HCT116 (cell line): ENCODE measurements around the gene SLCO4A1. TPM values are rescaled to one million over a fixed set of nuclear protein-coding genes. Genes with fewer than 3 reads are reported as not detected.

ENCODE experiments used
- ATAC-seq: fragments of 200-7000 bp; cut with Tn5 transposase; 2 replicates; pipeline ENCODE4 v1.9.1; 2020; ENCODE audit warnings: mild to moderate bottlenecking, moderate library complexity
- BruUV-seq: library from RNA; stranded (reverse); fragments of 400-500 nt; replicated peaks from 2 replicates; lab custom pipeline; 2021; lab: Mats Ljungman, UMichigan
- CTCF ChIA-PET: fragments of 300-600 bp; sonication (Branson Sonifier 250); formaldehyde crosslinking; loops from one replicate; lab custom pipeline; 2021; ENCODE audit warnings: antibody characterized with exemption; lab: Charles Lee
- POLR2A ChIA-PET: fragments of 300-600, 350-600 bp; sonication (Branson Sonifier 250); formaldehyde crosslinking; loops from one replicate; lab custom pipeline; 2021; ENCODE audit warnings: antibody characterized with exemption; lab: Charles Lee
- RAD21 ChIA-PET, 2 experiments: fragments of 300-600 bp; sonication (Branson Sonifier 250); formaldehyde crosslinking; loops; one replicate each; lab custom pipeline; 2023; ENCODE audit warnings: low total read pairs in 2 of 2; ENCODE audit not compliant: uncharacterized antibody in 2 of 2, unreplicated experiment in 2 of 2, low non-redundant PET in 1 of 2; lab: Charles Lee
- DNase-seq: peaks from one replicate; pipeline ENCODE4 v3.0.0-alpha.2; 2010; ENCODE audit warnings: low read depth, low spot score
- H2AFZ ChIP-seq: fragments of 200-600 bp; shearing (Covaris generic), sonication (generic); 2 replicates; pipeline ENCODE4 v1.6.1; 2017; ENCODE audit warnings: low read depth, mixed run types, mixed read lengths, antibody characterized with exemption, low read length; ENCODE audit not compliant: poor library complexity, severe bottlenecking
- H3K27ac ChIP-seq: 2 replicates; pipeline ENCODE4 v1.5.1; 2012; ENCODE audit warnings: low read depth, low read length
- H3K27me3 ChIP-seq: fragments of 200-600 bp; sonication (generic); 2 replicates; pipeline ENCODE4 v1.6.1; 2016; ENCODE audit warnings: mixed run types, low read length, mixed read lengths; ENCODE audit not compliant: insufficient read depth
- H3K36me3 ChIP-seq, 2 experiments: fragments of 200-500 bp in 1 of 2; fragments of 200-600 bp in 1 of 2; sonication (Bioruptor generic) in 1 of 2; sonication (generic) in 1 of 2; 2 replicates each; pipeline versions ENCODE4 v1.5.1 to v1.6.1; 2014 to 2016; ENCODE audit warnings: low read length in 2 of 2, inconsistent platforms in 1 of 2, mixed read lengths in 1 of 2, mixed run types in 1 of 2; ENCODE audit not compliant: insufficient read depth in 2 of 2, control insufficient read depth in 1 of 2
- H3K4me1 ChIP-seq, 2 experiments: fragments of 200-600 bp in 1 of 2; sonication (generic) in 1 of 2; 2 replicates each; pipeline versions ENCODE4 v1.5.1 to v1.6.1; 2012 to 2017; ENCODE audit warnings: low read length in 2 of 2, inconsistent platforms in 1 of 2, mild to moderate bottlenecking in 1 of 2, mixed read lengths in 1 of 2, mixed run types in 1 of 2, moderate library complexity in 1 of 2; ENCODE audit not compliant: insufficient read depth in 2 of 2, control insufficient read depth in 1 of 2
- H3K4me2 ChIP-seq: fragments of 200-600 bp; sonication (generic); 2 replicates; pipeline ENCODE4 v1.6.1; 2017; ENCODE audit warnings: mixed run types, low read length, mixed read lengths
- H3K4me3 ChIP-seq, 2 experiments: fragments of 200-600 bp in 1 of 2; sonication (generic) in 1 of 2; replicated peaks in 1 of 2; 2 replicates each; pipeline ENCODE4 v1.5.1; 2011 to 2016; ENCODE audit warnings: low read length in 2 of 2, control low read depth in 1 of 2, low read depth in 1 of 2, mild to moderate bottlenecking in 1 of 2, mixed read lengths in 1 of 2, mixed run types in 1 of 2
- H3K79me2 ChIP-seq: fragments of 200-600 bp; sonication (generic); 2 replicates; pipeline ENCODE4 v1.6.1; 2017; ENCODE audit warnings: mild to moderate bottlenecking, mixed run types, low read length, moderate library complexity, mixed read lengths; ENCODE audit not compliant: insufficient read depth
- H3K9ac ChIP-seq: fragments of 200-600 bp; sonication (generic); 2 replicates; pipeline ENCODE4 v1.6.1; 2016; ENCODE audit warnings: low read length, mixed read lengths
- H3K9me2 ChIP-seq: fragments of 200-600 bp; sonication (generic), shearing (Covaris generic); 2 replicates; pipeline ENCODE4 v1.6.1; 2017; ENCODE audit warnings: mixed run types, mild to moderate bottlenecking, moderate library complexity; ENCODE audit not compliant: insufficient read depth
- H3K9me3 ChIP-seq, 2 experiments: fragments of 200-500 bp in 1 of 2; fragments of 200-600 bp in 1 of 2; sonication (Bioruptor generic) in 1 of 2; sonication (generic) in 1 of 2; 2 replicates each; pipeline ENCODE4 v1.6.1; 2014 to 2017; ENCODE audit warnings: low read length in 2 of 2, mixed read lengths in 2 of 2, inconsistent platforms in 1 of 2, low read depth in 1 of 2, mild to moderate bottlenecking in 1 of 2, mixed run types in 1 of 2, moderate library complexity in 1 of 2; ENCODE audit not compliant: control insufficient read depth in 1 of 2, insufficient read depth in 1 of 2
- H4K20me1 ChIP-seq: fragments of 200-600 bp; sonication (generic), shearing (Covaris generic); 2 replicates; pipeline ENCODE4 v1.6.1; 2017; ENCODE audit warnings: mixed run types, mild to moderate bottlenecking, moderate library complexity; ENCODE audit not compliant: insufficient read depth
- CEBPB ChIP-seq: IDR thresholded peaks from 2 replicates; pipeline ENCODE4 v1.6.1; 2012; ENCODE audit warnings: low read depth
- EZH2phosphoT487 ChIP-seq: fragments of 200-600 bp; IDR thresholded peaks from 2 replicates; pipeline ENCODE4 v1.6.1; 2018; ENCODE audit warnings: antibody characterized with exemption, borderline replicate concordance
- JUND ChIP-seq: IDR thresholded peaks from 2 replicates; pipeline ENCODE4 v1.6.1; 2012
- POLR2AphosphoS5 ChIP-seq: IDR thresholded peaks from 2 replicates; pipeline ENCODE4 v1.6.1; 2011; ENCODE audit warnings: mild to moderate bottlenecking, low read depth, low read length, moderate library complexity
- SIN3A ChIP-seq: IDR thresholded peaks from 2 replicates; pipeline ENCODE4 v1.6.1; 2012; ENCODE audit warnings: low read depth
- TCF7L2 ChIP-seq: IDR thresholded peaks from 2 replicates; pipeline ENCODE4 v1.7.0; 2011; ENCODE audit warnings: borderline replicate concordance, inconsistent platforms; ENCODE audit not compliant: insufficient read depth, insufficient read length; ENCODE audit errors: extremely low read depth
- ZFX ChIP-seq: fragments of 450-650 bp; IDR thresholded peaks from 2 replicates; pipeline ENCODE4 v1.6.1; 2017
- intact Hi-C: fragments of 100-400 bp; cut with micrococcal nuclease; formaldehyde crosslinking; loops from 2 replicates; pipeline ENCODE4 v1.10.0; 2022
- total RNA-seq: library from RNA; stranded (reverse); gene quantifications from one replicate; pipeline ENCODE4 v1.2.1, GENCODE V29; 2021; ENCODE audit not compliant: unreplicated experiment
- TF ChIP-seq, protein P1 (sequence below): IDR thresholded peaks from 2 replicates; pipeline ENCODE4 v1.6.1; 2012; ENCODE audit warnings: low read depth
- TF ChIP-seq, protein P2 (sequence below), 3 experiments: fragments of 200-600 bp in 1 of 3; sonication (generic) in 1 of 3; IDR thresholded peaks in 2 of 3; conservative IDR thresholded peaks in 1 of 3; 2 replicates each; pipeline ENCODE4 v1.5.1; 2012 to 2017; ENCODE audit warnings: low read depth in 2 of 3, low read length in 2 of 3, antibody characterized with exemption in 1 of 3, borderline replicate concordance in 1 of 3, control low read depth in 1 of 3, mild to moderate bottlenecking in 1 of 3, mixed read lengths in 1 of 3, mixed run types in 1 of 3, moderate library complexity in 1 of 3; ENCODE audit not compliant: insufficient read depth in 1 of 3

The SLCO4A1 gene
- total RNA-seq, 1 experiment from 2014 or later: 107 TPM

DNA sequence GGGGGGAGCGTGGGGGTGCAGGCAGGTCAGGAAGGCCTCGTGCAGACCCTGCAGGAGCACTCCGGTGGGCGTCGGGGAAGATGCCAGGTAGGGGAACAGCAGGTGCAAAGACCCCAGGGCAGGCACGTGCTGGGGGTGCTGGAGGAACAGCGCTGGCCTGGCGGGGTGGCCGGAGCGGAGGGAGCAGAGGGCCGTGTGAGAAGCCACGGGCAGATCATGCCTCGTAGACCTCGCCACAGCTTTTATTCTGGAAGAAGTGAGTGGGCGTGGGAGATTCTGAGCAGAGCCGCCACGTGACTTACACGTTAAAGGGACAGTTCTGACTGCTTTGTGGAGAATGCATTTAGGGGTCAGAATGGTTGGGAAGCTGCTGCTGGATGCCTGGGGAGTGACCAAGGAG, 75.6 kb downstream of the SLCO4A1 start:
- Histone ChIP-seq H3K4me2 (no peak overlapping the region), H3K27ac (peak overlapping the region; percentile 12; the same call in 1 of the 2 replicates), H3K4me1 (peaks cover 19 to 99% of the 10 kb centered on the region in 2 experiments; a peak in 3 of 4 replicates), H2AFZ (no peak overlapping the region), H3K9me3 (no peaks in the 10 kb centered on the region), H3K4me3 (no peak overlapping the region), H3K36me3 (peaks cover 40 to 97% of the 10 kb centered on the region in 2 experiments), H4K20me1 (peaks cover 53% of the 10 kb centered on the region), H3K9me2 (no peaks in the 10 kb centered on the region), H3K9ac (0 out of 2 replicates have a peak overlapping the region, but pooled peaks have one; percentile 13), H3K79me2 (peaks cover 100% of the 10 kb centered on the region), H3K27me3 (no peaks in the 10 kb centered on the region)
- RAD21 ChIA-PET: no interaction called here
- intact Hi-C loops: no loop called here
- POLR2A ChIA-PET: interaction anchor here (1.2 to 2.1 kb wide), 2 partner anchors 10 to 16 kb away, joined by 3 to 7 read pairs; partner anchors contain the start of gene NTSR1
- CTCF ChIA-PET: no interaction called here
- ATAC-seq (no peak), DNase-seq (no peak)
- no peak for TF ChIP-seq TCF7L2
- no peak for TF ChIP-seq EZH2phosphoT487
- TF ChIP-seq POLR2AphosphoS5: peak; percentile 43; the same call in 1 of the 2 replicates
- BruUV-seq: no TSS peak

DNA sequence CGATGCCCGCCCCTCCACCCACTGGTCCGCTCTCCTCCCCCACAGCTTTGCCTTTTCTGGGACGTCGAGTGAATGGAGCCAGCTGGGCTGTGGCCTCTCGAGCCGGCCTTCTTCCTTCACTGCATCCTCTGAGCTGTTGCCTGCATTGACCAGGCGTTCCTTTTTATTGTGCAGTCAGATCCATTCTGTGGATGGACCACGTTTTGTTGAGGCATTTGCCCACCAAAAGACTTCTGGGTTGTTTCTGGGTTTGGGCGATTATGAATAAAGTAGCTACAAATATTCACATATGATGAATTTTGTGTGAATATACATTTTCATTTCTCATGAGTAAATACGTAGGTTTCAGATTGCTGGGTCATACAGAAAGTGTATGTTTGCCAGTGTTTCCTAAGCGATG, 76.2 kb downstream of the SLCO4A1 start:
- Histone ChIP-seq H3K79me2 (peaks cover 100% of the 10 kb centered on the region), H2AFZ (no peak overlapping the region), H4K20me1 (peaks cover 54% of the 10 kb centered on the region), H3K9me2 (no peaks in the 10 kb centered on the region), H3K9ac (no peak overlapping the region), H3K27ac (no peak overlapping the region), H3K4me3 (no peak overlapping the region), H3K4me1 (peaks cover 16 to 99% of the 10 kb centered on the region in 2 experiments; a peak in 3 of 4 replicates), H3K27me3 (no peaks in the 10 kb centered on the region)
- CTCF ChIA-PET: no interaction called here
- BruUV-seq: no TSS peak
- TF ChIP-seq JUND (no peak), SIN3A (no peak), CEBPB (no peak), ZFX (no peak)
- TF ChIP-seq, protein P1, sequence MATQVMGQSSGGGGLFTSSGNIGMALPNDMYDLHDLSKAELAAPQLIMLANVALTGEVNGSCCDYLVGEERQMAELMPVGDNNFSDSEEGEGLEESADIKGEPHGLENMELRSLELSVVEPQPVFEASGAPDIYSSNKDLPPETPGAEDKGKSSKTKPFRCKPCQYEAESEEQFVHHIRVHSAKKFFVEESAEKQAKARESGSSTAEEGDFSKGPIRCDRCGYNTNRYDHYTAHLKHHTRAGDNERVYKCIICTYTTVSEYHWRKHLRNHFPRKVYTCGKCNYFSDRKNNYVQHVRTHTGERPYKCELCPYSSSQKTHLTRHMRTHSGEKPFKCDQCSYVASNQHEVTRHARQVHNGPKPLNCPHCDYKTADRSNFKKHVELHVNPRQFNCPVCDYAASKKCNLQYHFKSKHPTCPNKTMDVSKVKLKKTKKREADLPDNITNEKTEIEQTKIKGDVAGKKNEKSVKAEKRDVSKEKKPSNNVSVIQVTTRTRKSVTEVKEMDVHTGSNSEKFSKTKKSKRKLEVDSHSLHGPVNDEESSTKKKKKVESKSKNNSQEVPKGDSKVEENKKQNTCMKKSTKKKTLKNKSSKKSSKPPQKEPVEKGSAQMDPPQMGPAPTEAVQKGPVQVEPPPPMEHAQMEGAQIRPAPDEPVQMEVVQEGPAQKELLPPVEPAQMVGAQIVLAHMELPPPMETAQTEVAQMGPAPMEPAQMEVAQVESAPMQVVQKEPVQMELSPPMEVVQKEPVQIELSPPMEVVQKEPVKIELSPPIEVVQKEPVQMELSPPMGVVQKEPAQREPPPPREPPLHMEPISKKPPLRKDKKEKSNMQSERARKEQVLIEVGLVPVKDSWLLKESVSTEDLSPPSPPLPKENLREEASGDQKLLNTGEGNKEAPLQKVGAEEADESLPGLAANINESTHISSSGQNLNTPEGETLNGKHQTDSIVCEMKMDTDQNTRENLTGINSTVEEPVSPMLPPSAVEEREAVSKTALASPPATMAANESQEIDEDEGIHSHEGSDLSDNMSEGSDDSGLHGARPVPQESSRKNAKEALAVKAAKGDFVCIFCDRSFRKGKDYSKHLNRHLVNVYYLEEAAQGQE: no peak
- TF ChIP-seq, protein P2, sequence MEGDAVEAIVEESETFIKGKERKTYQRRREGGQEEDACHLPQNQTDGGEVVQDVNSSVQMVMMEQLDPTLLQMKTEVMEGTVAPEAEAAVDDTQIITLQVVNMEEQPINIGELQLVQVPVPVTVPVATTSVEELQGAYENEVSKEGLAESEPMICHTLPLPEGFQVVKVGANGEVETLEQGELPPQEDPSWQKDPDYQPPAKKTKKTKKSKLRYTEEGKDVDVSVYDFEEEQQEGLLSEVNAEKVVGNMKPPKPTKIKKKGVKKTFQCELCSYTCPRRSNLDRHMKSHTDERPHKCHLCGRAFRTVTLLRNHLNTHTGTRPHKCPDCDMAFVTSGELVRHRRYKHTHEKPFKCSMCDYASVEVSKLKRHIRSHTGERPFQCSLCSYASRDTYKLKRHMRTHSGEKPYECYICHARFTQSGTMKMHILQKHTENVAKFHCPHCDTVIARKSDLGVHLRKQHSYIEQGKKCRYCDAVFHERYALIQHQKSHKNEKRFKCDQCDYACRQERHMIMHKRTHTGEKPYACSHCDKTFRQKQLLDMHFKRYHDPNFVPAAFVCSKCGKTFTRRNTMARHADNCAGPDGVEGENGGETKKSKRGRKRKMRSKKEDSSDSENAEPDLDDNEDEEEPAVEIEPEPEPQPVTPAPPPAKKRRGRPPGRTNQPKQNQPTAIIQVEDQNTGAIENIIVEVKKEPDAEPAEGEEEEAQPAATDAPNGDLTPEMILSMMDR (IDR thresholded peaks at IDR 0.05 in 2 of 3, conservative IDR thresholded peaks at IDR 0.05 in 1 of 3; ENCODE audit: borderline replicate concordance in 1 of 3, insufficient read depth in 1 of 3, low read depth in 2 of 3, low read length in 2 of 3): no peak
- TF ChIP-seq, all 23 proteins: peak for 0
- DNase-seq (no peak), ATAC-seq (no peak)
- H3K9me3 ChIP-seq: no peaks in the 10 kb centered on the region
- ChIA-PET POLR2A (interaction anchor here (1.2 to 2.1 kb wide), 3 partner anchors 10 to 16 kb away, joined by 3 to 7 read pairs (median 7); partner anchors contain the start of gene NTSR1), RAD21 (no interaction called here)
- intact Hi-C loops: no loop called here
- H3K36me3 ChIP-seq: peaks cover 36 to 96% of the 10 kb centered on the region in 2 experiments
- H3K4me2 ChIP-seq: peak overlapping the region; percentile 2; the same call in 1 of the 2 replicates
